Kidney (tissue), 14 donors: Measurements from ENCODE around the gene FAM107B. TPM values are rescaled to one million over a fixed set of nuclear protein-coding genes. Genes with fewer than 3 reads are reported as not detected.

Experiments
- DNase-seq, 5 donors: peaks; one replicate each; pipeline ENCODE4 v3.0.0-alpha.2; 2013 to 2020
- FAIRE-seq: peaks from 2 replicates; lab custom pipeline; 2012; peaks lifted over from hg19 to GRCh38; lab: Jason Lieb, UNC
- H3K27ac ChIP-seq, 2 donors: one replicate each; pipeline ENCODE4 v1.7.0; 2013; ENCODE audit warnings: low read depth in 2 of 2, low read length in 2 of 2, inconsistent platforms in 1 of 2
- H3K27me3 ChIP-seq: one replicate; pipeline ENCODE4 v1.7.1; 2013; ENCODE audit warnings: low read length, inconsistent platforms; ENCODE audit not compliant: control insufficient read depth, insufficient read depth
- H3K36me3 ChIP-seq, 3 donors: one replicate each; pipeline versions ENCODE4 v1.7.0 to v1.7.1; 2013; ENCODE audit warnings: low read length in 3 of 3, control low read depth in 1 of 3, inconsistent platforms in 1 of 3; ENCODE audit not compliant: insufficient read depth in 3 of 3, control insufficient read depth in 2 of 3
- H3K4me1 ChIP-seq, 3 donors: one replicate each; pipeline versions ENCODE4 v1.7.0 to v1.7.1; 2013; ENCODE audit warnings: low read length in 3 of 3, inconsistent platforms in 1 of 3, low read depth in 1 of 3; ENCODE audit not compliant: control insufficient read depth in 2 of 3, insufficient read depth in 2 of 3
- H3K4me3 ChIP-seq, 3 donors: one replicate each; pipeline versions ENCODE4 v1.7.0 to v1.8.1; 2013; ENCODE audit warnings: low read length in 3 of 3, control low read depth in 1 of 3, inconsistent platforms in 1 of 3
- H3K9ac ChIP-seq, 3 donors: one replicate each; pipeline versions ENCODE4 v1.7.0 to v1.7.1; 2013; ENCODE audit warnings: low read length in 3 of 3, control low read depth in 1 of 3, inconsistent platforms in 1 of 3
- H3K9me3 ChIP-seq, 3 donors: one replicate each; pipeline versions ENCODE4 v1.7.0 to v1.7.1; 2013; ENCODE audit warnings: low read length in 3 of 3, control low read depth in 1 of 3, inconsistent platforms in 1 of 3; ENCODE audit not compliant: control insufficient read depth in 2 of 3, insufficient read depth in 1 of 3
- CTCF ChIP-seq: IDR thresholded peaks from 3 replicates; pipeline ENCODE4 v1.5.1; 2012; ENCODE audit warnings: mild to moderate bottlenecking, moderate library complexity, borderline replicate concordance; ENCODE audit not compliant: insufficient read depth; ENCODE audit errors: extremely low read depth
- intact Hi-C: fragments of 100-400 bp; cut with DNase I; formaldehyde crosslinking; loops from one replicate; pipeline ENCODE4 v1.11.1; 2022
- polyA plus RNA-seq: library from polyadenylated mRNA; stranded (reverse); fragments of 350-450 nt; fragmentation: Illumina TruSeq; extraction: RNeasy Lipid Tissue Mini Kit (QIAGEN cat#74804); gene quantifications from one replicate; pipeline ENCODE4 v1.2.3, GENCODE V29; 2014; ENCODE audit warnings: low read depth, low replicate concordance; ENCODE audit not compliant: insufficient read depth
- total RNA-seq: library from RNA; stranded (reverse); fragmentation: NEBNext Ultra II Directional; extraction: Animal tissue kit (Norgen Biotek cat#: 25700); gene quantifications from one replicate; pipeline ENCODE4 v1.2.1, GENCODE V29; 2021
- donor health status: control.
- donor health status: control.
- donor health status: control.
- donor health status: control.
- donor health status: control.
- donor health status: DM: yes; HTN: yes; CAD: no.
- donor health status: Normal renal cell carcinoma (clear cell type).

Gene FAM107B
- total and polyA plus RNA-seq, 2 donors from 2014 or later, result 105 to 122 TPM

GRCh38 chr10:14532473-14533251, 242.0 kb downstream of the FAM107B start:
- Histone ChIP-seq H3K27me3 (no peaks in the 10 kb centered on the region), H3K36me3 (peaks cover 0 to 15% (median 8%) of the 10 kb centered on the region in 3 donors), H3K9me3 (no peaks in the 10 kb centered on the region), H3K9ac (peak overlapping the region in 1 of 3 donors; percentile 29), H3K4me3 (peak overlapping the region in 1 of 3 donors; percentile 7), H3K27ac (peak overlapping the region; percentile 14 to 86), H3K4me1 (peaks cover 0 to 36% (median 24%) of the 10 kb centered on the region in 3 donors)
- intact Hi-C loops, result no loop called here
- DNase-seq (peak in 3 of 5 donors; percentile 41 to 60 (median 54)), FAIRE-seq (no peak)
- TF ChIP-seq CTCF, result no peak

- H3K4me3 ChIP-seq, result no peak overlapping the region
- H3K27me3 ChIP-seq, result no peaks in the 10 kb centered on the region
- H3K4me1 ChIP-seq, result peaks cover 0 to 33% (median 24%) of the 10 kb centered on the region in 3 donors
- no peaks in the 10 kb centered on the region for H3K9me3 ChIP-seq
- intact Hi-C loops, result no loop called here
- TF ChIP-seq CTCF, result no peak
- peak overlapping the region in 1 of 2 donors; percentile 86 for H3K27ac ChIP-seq
- H3K36me3 ChIP-seq, result peaks cover 0 to 15% (median 8%) of the 10 kb centered on the region in 3 donors
- H3K9ac ChIP-seq, result peak overlapping the region in 1 of 3 donors; percentile 2
- DNase-seq, result no peak
- no peak for FAIRE-seq
Observed at GRCh38 chr10:14531974-14532373, 242.7 kb downstream of the FAM107B start.

GRCh38 chr10:14530465-14530864, 244.2 kb downstream of the FAM107B start:
- Histone ChIP-seq H3K4me3 (no peak overlapping the region), H3K27ac (no peak overlapping the region), H3K36me3 (peaks cover 0 to 18% (median 8%) of the 10 kb centered on the region in 3 donors), H3K4me1 (peaks cover 0 to 27% (median 20%) of the 10 kb centered on the region in 3 donors), H3K9ac (no peak overlapping the region), H3K9me3 (no peaks in the 10 kb centered on the region), H3K27me3 (no peaks in the 10 kb centered on the region)
- FAIRE-seq, result no peak
- no peak for TF ChIP-seq CTCF
- intact Hi-C loops, result no loop called here
- no peak for DNase-seq
